ENCODE measurements around the gene CHST9. TPM values are rescaled to one million over a fixed set of nuclear protein-coding genes. Genes with fewer than 3 reads are reported as not detected.
"Not testable (repeated sequence)": the region's sequence is repeated elsewhere in the genome, so short reads cannot be mapped to it uniquely, and the experiment has no call there.

Gene CHST9
- total RNA-seq, 1 experiment from 2014 or later: 0.07 TPM

GRCh38 chr18:26931659-26932058, 253.4 kb downstream of the CHST9 start:
- Histone ChIP-seq H2AFZ (no peak overlapping the region), H3K4me3 (no peak overlapping the region), H3K4me1 (replicated peaks; ENCODE audit: insufficient read depth) (no peaks in the 10 kb centered on the region), H3K9me3 (ENCODE audit: insufficient read depth, low read depth) (no peaks in the 10 kb centered on the region), H3K27ac (no peak overlapping the region), H3K36me3 (ENCODE audit: low read depth) (no peaks in the 10 kb centered on the region), H4K20me1 (ENCODE audit: insufficient read depth) (no peaks in the 10 kb centered on the region), H3K27me3 (ENCODE audit: insufficient read depth, low read depth) (no peaks in the 10 kb centered on the region), H3K4me2 (no peak overlapping the region), H3K9me2 (ENCODE audit: insufficient read depth) (no peaks in the 10 kb centered on the region), H3K79me2 (ENCODE audit: low read depth) (no peaks in the 10 kb centered on the region), H3F3A (ENCODE audit: insufficient read depth, low read depth) (no peaks in the 10 kb centered on the region)
- no peak for DNase-seq
- ChIA-PET CTCF (no interaction called here), POLR2A (ENCODE audit: unreplicated experiment) (no interaction called here)
- no TSS peak for BruUV-seq (replicated peaks)
- TF ChIP-seq CTCF (conservative IDR thresholded peaks at IDR 0.05) (no peak), EZH2 (IDR thresholded peaks at IDR 0.05; ENCODE audit: low read depth) (no peak)
- intact Hi-C loops (cut with micrococcal nuclease; ENCODE audit: unreplicated experiment): no loop called here

- no peaks in the 10 kb centered on the region for H3K79me2 ChIP-seq (ENCODE audit: low read depth)
- H3K9me3 ChIP-seq (ENCODE audit: insufficient read depth, low read depth): no peaks in the 10 kb centered on the region
- H3K36me3 ChIP-seq (ENCODE audit: low read depth): no peaks in the 10 kb centered on the region
- no TSS peak for BruUV-seq (replicated peaks)
- no peak overlapping the region for H3K4me2 ChIP-seq
- ChIA-PET CTCF (no interaction called here), POLR2A (ENCODE audit: unreplicated experiment) (no interaction called here)
- intact Hi-C loops (cut with micrococcal nuclease; ENCODE audit: unreplicated experiment): no loop called here
- no peaks in the 10 kb centered on the region for H3K4me1 ChIP-seq (replicated peaks; ENCODE audit: insufficient read depth)
- H3K4me3 ChIP-seq: no peak overlapping the region
- no peak overlapping the region for H3K27ac ChIP-seq
- H4K20me1 ChIP-seq (ENCODE audit: insufficient read depth): no peaks in the 10 kb centered on the region
- H3F3A ChIP-seq (ENCODE audit: insufficient read depth, low read depth): no peaks in the 10 kb centered on the region
- no peak for DNase-seq
- no peaks in the 10 kb centered on the region for H3K9me2 ChIP-seq (ENCODE audit: insufficient read depth)
- H3K27me3 ChIP-seq (ENCODE audit: insufficient read depth, low read depth): no peaks in the 10 kb centered on the region
- TF ChIP-seq CTCF (conservative IDR thresholded peaks at IDR 0.05): no peak
- TF ChIP-seq EZH2 (IDR thresholded peaks at IDR 0.05; ENCODE audit: low read depth): no peak
- no peak overlapping the region for H2AFZ ChIP-seq
These were observed 254.5 kb downstream of the CHST9 start for GRCh38 chr18:26930630-26931029.

- ChIA-PET CTCF (no interaction called here), POLR2A (ENCODE audit: unreplicated experiment) (no interaction called here)
- intact Hi-C loops (cut with micrococcal nuclease; ENCODE audit: unreplicated experiment): no loop called here
- BruUV-seq (replicated peaks): no TSS peak
- Histone ChIP-seq H3K4me1 (replicated peaks; ENCODE audit: insufficient read depth) (no peaks in the 10 kb centered on the region), H3K4me2 (no peak overlapping the region), H3K27ac (no peak overlapping the region), H3K36me3 (ENCODE audit: low read depth) (no peaks in the 10 kb centered on the region), H3K9me3 (ENCODE audit: insufficient read depth, low read depth) (no peaks in the 10 kb centered on the region), H3K79me2 (ENCODE audit: low read depth) (no peaks in the 10 kb centered on the region), H4K20me1 (ENCODE audit: insufficient read depth) (no peaks in the 10 kb centered on the region), H3K4me3 (no peak overlapping the region), H2AFZ (no peak overlapping the region), H3K9me2 (ENCODE audit: insufficient read depth) (no peaks in the 10 kb centered on the region), H3F3A (ENCODE audit: insufficient read depth, low read depth) (no peaks in the 10 kb centered on the region), H3K27me3 (ENCODE audit: insufficient read depth, low read depth) (no peaks in the 10 kb centered on the region)
- TF ChIP-seq CTCF (conservative IDR thresholded peaks at IDR 0.05) (no peak), EZH2 (IDR thresholded peaks at IDR 0.05; ENCODE audit: low read depth) (no peak)
- DNase-seq: no peak
These were observed 256.3 kb downstream of the CHST9 start for GRCh38 chr18:26928670-26929313.

- H3F3A ChIP-seq (ENCODE audit: insufficient read depth, low read depth); BruUV-seq (replicated peaks); H3K9me3 ChIP-seq (ENCODE audit: insufficient read depth, low read depth); H2AFZ ChIP-seq; DNase-seq; H3K27me3 ChIP-seq (ENCODE audit: insufficient read depth, low read depth); POLR2A ChIA-PET (ENCODE audit: unreplicated experiment); intact Hi-C loops (cut with micrococcal nuclease; ENCODE audit: unreplicated experiment); H4K20me1 ChIP-seq (ENCODE audit: insufficient read depth); H3K27ac ChIP-seq; CTCF ChIA-PET; H3K36me3 ChIP-seq (ENCODE audit: low read depth); H3K4me1 ChIP-seq (replicated peaks; ENCODE audit: insufficient read depth); H3K4me3 ChIP-seq; H3K4me2 ChIP-seq; H3K9me2 ChIP-seq (ENCODE audit: insufficient read depth); H3K79me2 ChIP-seq (ENCODE audit: low read depth): not testable (repeated sequence)
These were observed 257.3 kb downstream of the CHST9 start for GRCh38 chr18:26927822-26928221.

Measured in PC-9 (cell line).